Superior temporal gyrus (tissue), 1 donor: ENCODE results near the gene TTC3.
"Not testable (repeated sequence)": the region's sequence is repeated elsewhere in the genome, so short reads cannot be mapped to it uniquely, and the experiment has no call there.

Experiments
- DNase-seq: peaks from one replicate; pipeline ENCODE4 v3.0.0-alpha.2; 2016; ENCODE audit errors: extremely low spot score

TTC3 gene

GRCh38 chr21:37222248-37222647 is 149.2 kb downstream of the TTC3 start:
- DNase-seq = not testable (repeated sequence)

GRCh38 chr21:37223804-37224345 is 150.8 kb downstream of the TTC3 start:
- no peak for DNase-seq

GRCh38 chr21:37224861-37225839 is 152.1 kb downstream of the TTC3 start:
- no peak for DNase-seq

GRCh38 chr21:37226041-37226920 is 153.2 kb downstream of the TTC3 start:
- no peak for DNase-seq

GRCh38 chr21:37227071-37228002 is 154.3 kb downstream of the TTC3 start:
- DNase-seq = no peak

GRCh38 chr21:37228003-37228400 is 154.9 kb downstream of the TTC3 start:
- no peak for DNase-seq

GRCh38 chr21:37230632-37231248 is 157.7 kb downstream of the TTC3 start:
- DNase-seq = no peak

- DNase-seq = no peak
Measured at GRCh38 chr21:37231249-37231645, 158.2 kb downstream of the TTC3 start.

- DNase-seq = no peak
Measured at GRCh38 chr21:37231671-37232070, 158.6 kb downstream of the TTC3 start.

- DNase-seq = no peak
Measured at GRCh38 chr21:37232274-37233018, 159.4 kb downstream of the TTC3 start.

- DNase-seq = no peak
Measured at GRCh38 chr21:37233551-37234146, 160.6 kb downstream of the TTC3 start.

- no peak for DNase-seq
Measured at GRCh38 chr21:37237346-37237745, 164.3 kb downstream of the TTC3 start.

GRCh38 chr21:37237764-37238163 is 164.7 kb downstream of the TTC3 start:
- DNase-seq = no peak

GRCh38 chr21:37240978-37241377 is 167.9 kb downstream of the TTC3 start:
- no peak for DNase-seq

- DNase-seq = no peak
Measured at GRCh38 chr21:37241426-37241825, 168.4 kb downstream of the TTC3 start.

GRCh38 chr21:37243961-37244360 is 170.9 kb downstream of the TTC3 start:
- DNase-seq = no peak

- no peak for DNase-seq
Measured at GRCh38 chr21:37244501-37245095, 171.5 kb downstream of the TTC3 start.

GRCh38 chr21:37245151-37245550 is 172.1 kb downstream of the TTC3 start:
- DNase-seq = no peak

GRCh38 chr21:37248298-37248697 is 175.2 kb downstream of the TTC3 start:
- DNase-seq = no peak
